OCI-LY3 (cell line): ENCODE measurements around the gene MBOAT7.
"Not testable (repeated sequence)": the region's sequence is repeated elsewhere in the genome, so short reads cannot be mapped to it uniquely, and the experiment has no call there.

Experiments used
- CTCF ChIP-seq: fragments of 200-600, 300-600 bp; sonication (generic); IDR thresholded peaks from 2 replicates; pipeline ENCODE4 v1.5.1; 2014; ENCODE audit warnings: antibody characterized with exemption, low read length, low read depth
- EZH2phosphoT487 ChIP-seq: fragments of 200-600 bp; shearing (Covaris generic); IDR thresholded peaks from 2 replicates; pipeline ENCODE4 v1.6.1; 2018; ENCODE audit warnings: antibody characterized with exemption, mixed run types, low read depth

GRCh38 chr19:54223937-54224281 is 34.5 kb upstream of the MBOAT7 start:
- TF ChIP-seq CTCF, EZH2phosphoT487: not testable (repeated sequence)
